HFFc6 (cell line): Measurements from ENCODE around the gene CYSLTR2. TPM values are rescaled to one million over a fixed set of nuclear protein-coding genes. Genes with fewer than 3 reads are reported as not detected.

ENCODE experiments used
- DNase-seq: peaks from one replicate; pipeline ENCODE4 v3.0.0-alpha.2; 2018
- H3K27ac Mint-ChIP-seq: 2 replicates; pipeline ENCODE4 v1.8.0; 2020; ENCODE audit warnings: mild to moderate bottlenecking, mixed read lengths
- H3K27me3 Mint-ChIP-seq: 2 replicates; pipeline ENCODE4 v1.8.0; 2021; ENCODE audit warnings: mild to moderate bottlenecking, moderate library complexity, mixed read lengths; ENCODE audit not compliant: insufficient read depth
- H3K36me3 Mint-ChIP-seq: 2 replicates; pipeline ENCODE4 v1.8.0; 2021; ENCODE audit warnings: low read depth, mixed read lengths
- H3K4me1 Mint-ChIP-seq: 2 replicates; pipeline ENCODE4 v1.8.0; 2020; ENCODE audit warnings: low read depth, mixed read lengths
- H3K4me3 Mint-ChIP-seq: 2 replicates; pipeline ENCODE4 v1.8.0; 2020; ENCODE audit warnings: mild to moderate bottlenecking, moderate library complexity, mixed read lengths
- H3K9me3 Mint-ChIP-seq: 2 replicates; pipeline ENCODE4 v1.8.0; 2020; ENCODE audit warnings: mild to moderate bottlenecking, mixed read lengths
- CTCF ChIP-seq: fragments of 200-600 bp; sonication (generic); IDR thresholded peaks from 2 replicates; pipeline ENCODE4 v1.5.0; 2021; ENCODE audit warnings: antibody characterized with exemption, mild to moderate bottlenecking
- total RNA-seq, 6 experiments: library from RNA; stranded (reverse); fragmentation: NEBNext Ultra II Directional; extraction: Animal tissue kit (Norgen Biotek cat#: 25700); gene quantifications; 2 replicates in 1 of 6; 3 replicates in 5 of 6; pipeline ENCODE4 v1.2.3, GENCODE V29; 2021

Gene CYSLTR2
- total RNA-seq, 6 experiments from 2014 or later: not detected

GRCh38 chr13:48630291-48630690 lies 23.4 kb upstream of the CYSLTR2 start:
- DNase-seq: no peak
- Mint-ChIP-seq H3K27ac (no peak overlapping the region), H3K4me3 (no peak overlapping the region), H3K9me3 (no peaks in the 10 kb centered on the region), H3K4me1 (no peaks in the 10 kb centered on the region), H3K36me3 (no peaks in the 10 kb centered on the region), H3K27me3 (peaks cover 12% of the 10 kb centered on the region; the same call in 1 of the 2 replicates)
- TF ChIP-seq CTCF: no peak

- no peak overlapping the region for H3K27ac Mint-ChIP-seq
- no peak overlapping the region for H3K4me3 Mint-ChIP-seq
- no peaks in the 10 kb centered on the region for H3K4me1 Mint-ChIP-seq
- DNase-seq: no peak
- H3K27me3 Mint-ChIP-seq: peaks cover 12% of the 10 kb centered on the region; the same call in 1 of the 2 replicates
- no peaks in the 10 kb centered on the region for H3K9me3 Mint-ChIP-seq
- TF ChIP-seq CTCF: no peak
- H3K36me3 Mint-ChIP-seq: no peaks in the 10 kb centered on the region
These were observed 23.0 kb upstream of the CYSLTR2 start for GRCh38 chr13:48630773-48631172.

DNA sequence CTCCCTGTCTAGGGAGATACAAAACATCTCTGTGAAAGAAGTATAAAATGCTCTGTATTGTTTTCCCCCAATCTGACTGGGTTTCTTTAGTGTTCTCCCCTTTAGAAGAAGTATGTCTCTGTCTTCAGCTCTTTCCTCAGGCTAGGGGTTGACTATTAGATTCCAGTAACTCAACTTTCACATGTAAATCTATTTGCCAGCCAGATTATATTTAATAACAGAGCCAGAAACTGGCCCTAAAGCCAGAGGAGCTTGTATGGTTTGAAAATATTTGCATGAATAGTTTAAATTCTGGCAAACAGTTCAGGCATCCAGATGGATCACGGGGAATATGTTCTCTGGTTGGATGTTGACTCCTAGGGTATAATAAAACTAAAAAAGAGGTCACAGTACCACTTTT lies 22.3 kb upstream of the CYSLTR2 start:
- H3K27ac Mint-ChIP-seq: no peak overlapping the region
- H3K27me3 Mint-ChIP-seq: peaks cover 9% of the 10 kb centered on the region; the same call in 1 of the 2 replicates
- H3K4me1 Mint-ChIP-seq: no peaks in the 10 kb centered on the region
- no peak for TF ChIP-seq CTCF
- no peak overlapping the region for H3K4me3 Mint-ChIP-seq
- DNase-seq: no peak
- H3K36me3 Mint-ChIP-seq: no peaks in the 10 kb centered on the region
- no peaks in the 10 kb centered on the region for H3K9me3 Mint-ChIP-seq

DNA sequence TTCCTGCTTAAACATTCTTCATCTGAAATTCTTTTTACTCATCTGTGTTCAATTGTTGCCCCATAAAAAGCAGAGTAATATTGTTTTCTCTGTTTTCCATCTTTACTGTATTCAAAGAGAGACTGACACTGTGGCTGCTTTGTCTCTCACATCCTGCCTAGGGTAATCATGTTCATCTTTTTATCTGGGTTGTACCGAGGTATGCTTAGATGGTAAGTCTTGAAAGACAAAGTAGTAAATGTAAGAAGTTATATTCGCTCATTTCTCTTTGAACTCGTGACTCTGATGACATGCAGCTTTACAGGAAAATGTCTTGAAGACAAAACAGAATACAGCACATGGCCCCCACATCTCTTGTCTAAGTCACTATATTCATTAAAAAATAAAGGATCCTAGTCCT lies 20.0 kb upstream of the CYSLTR2 start:
- Mint-ChIP-seq H3K27ac (no peak overlapping the region), H3K4me3 (no peak overlapping the region), H3K4me1 (no peaks in the 10 kb centered on the region), H3K27me3 (peaks cover 7% of the 10 kb centered on the region), H3K9me3 (no peaks in the 10 kb centered on the region), H3K36me3 (no peaks in the 10 kb centered on the region)
- no peak for TF ChIP-seq CTCF
- no peak for DNase-seq

DNA sequence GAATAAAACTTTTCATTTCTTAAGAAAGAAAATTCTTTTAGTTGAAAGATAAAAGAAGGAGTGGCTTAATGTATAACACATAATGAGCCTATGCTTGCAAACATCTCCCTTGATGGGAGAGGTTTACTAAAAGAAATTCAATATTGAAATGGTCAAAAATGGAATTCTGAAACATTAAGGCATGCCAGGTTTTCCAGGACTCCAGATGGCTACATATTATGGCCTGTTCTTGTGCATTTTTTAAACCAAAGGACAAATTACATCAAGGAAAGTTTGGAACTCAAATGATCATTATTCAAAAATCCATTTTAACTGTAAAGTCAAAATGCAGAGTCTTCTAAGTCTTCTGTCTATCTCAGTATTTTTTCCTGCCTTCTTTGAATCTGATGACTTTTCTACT lies 19.1 kb upstream of the CYSLTR2 start:
- no peak for DNase-seq
- no peak for TF ChIP-seq CTCF
- H3K9me3 Mint-ChIP-seq: no peaks in the 10 kb centered on the region

DNA sequence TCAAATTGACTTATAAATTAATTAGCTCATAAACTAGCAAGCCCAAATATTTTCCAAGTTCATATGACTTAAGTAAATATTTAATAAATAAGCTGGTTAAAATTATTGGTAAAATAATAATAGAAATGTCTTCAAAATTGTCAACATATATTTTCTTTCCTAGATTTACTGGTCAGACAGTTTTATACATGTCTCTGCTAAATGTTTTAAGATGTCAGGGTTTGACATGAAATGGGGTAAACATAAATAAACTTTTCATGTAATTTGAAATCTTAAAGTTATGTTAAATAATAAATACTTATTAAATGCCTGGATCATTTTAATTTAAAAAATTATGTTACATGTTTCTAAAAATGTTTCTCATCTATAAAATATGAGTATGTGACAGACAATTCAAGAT lies 18.3 kb upstream of the CYSLTR2 start:
- Mint-ChIP-seq H3K27me3 (peaks cover 7% of the 10 kb centered on the region), H3K27ac (no peak overlapping the region), H3K4me3 (no peak overlapping the region)

More for the DNA sequence above, 19.1 kb upstream of the CYSLTR2 start:
- Mint-ChIP-seq H3K27ac (no peak overlapping the region), H3K36me3 (no peaks in the 10 kb centered on the region), H3K4me3 (no peak overlapping the region), H3K27me3 (peaks cover 4% of the 10 kb centered on the region), H3K4me1 (no peaks in the 10 kb centered on the region)

More for the DNA sequence above, 18.3 kb upstream of the CYSLTR2 start:
- no peaks in the 10 kb centered on the region for H3K9me3 Mint-ChIP-seq
- no peaks in the 10 kb centered on the region for H3K4me1 Mint-ChIP-seq
- no peak for DNase-seq
- no peaks in the 10 kb centered on the region for H3K36me3 Mint-ChIP-seq
- TF ChIP-seq CTCF: no peak
